Urinary bladder (tissue), 4 donors: ENCODE data around the gene SORCS2. TPM values are rescaled to one million over a fixed set of nuclear protein-coding genes. Genes with fewer than 3 reads are reported as not detected.

Experiments
- DNase-seq: peaks from one replicate; pipeline ENCODE4 v3.0.0-alpha.2; 2015; ENCODE audit errors: extremely low spot score
- H3K27ac ChIP-seq: one replicate; pipeline ENCODE4 v1.5.1; 2013; ENCODE audit warnings: low read depth, mild to moderate bottlenecking, moderate library complexity
- H3K36me3 ChIP-seq: one replicate; pipeline ENCODE4 v1.6.1; 2013; ENCODE audit warnings: mild to moderate bottlenecking, moderate library complexity; ENCODE audit not compliant: insufficient read depth
- H3K4me1 ChIP-seq: one replicate; pipeline ENCODE4 v1.6.1; 2013; ENCODE audit warnings: mild to moderate bottlenecking, moderate library complexity; ENCODE audit not compliant: insufficient read depth
- H3K4me3 ChIP-seq: one replicate; pipeline ENCODE4 v1.5.1; 2013; ENCODE audit warnings: low read depth, low read length
- WGBS: extraction: QIAGEN DNeasy Blood & Tissue Kit; methylation state at CpG from one replicate; pipeline ENCODE4 v1.1.7; 2013; 5-methylcytosine and 5-hydroxymethylcytosine counted together
- polyA plus RNA-seq: library from polyadenylated mRNA; stranded (reverse); fragments of 200-250 nt; gene quantifications from one replicate; pipeline ENCODE4 v1.2.3, GENCODE V29; 2013
- total RNA-seq: library from RNA; depleted of rRNA; stranded (reverse); fragments of >200 nt; gene quantifications from one replicate; pipeline ENCODE4 v1.2.3, GENCODE V29; 2014
- donor health status: healthy with polysubstance abuse.
- donor health status: healthy.

SORCS2 gene
- total and polyA plus RNA-seq, 2 donors = 5.3 to 10.8 TPM

DNA sequence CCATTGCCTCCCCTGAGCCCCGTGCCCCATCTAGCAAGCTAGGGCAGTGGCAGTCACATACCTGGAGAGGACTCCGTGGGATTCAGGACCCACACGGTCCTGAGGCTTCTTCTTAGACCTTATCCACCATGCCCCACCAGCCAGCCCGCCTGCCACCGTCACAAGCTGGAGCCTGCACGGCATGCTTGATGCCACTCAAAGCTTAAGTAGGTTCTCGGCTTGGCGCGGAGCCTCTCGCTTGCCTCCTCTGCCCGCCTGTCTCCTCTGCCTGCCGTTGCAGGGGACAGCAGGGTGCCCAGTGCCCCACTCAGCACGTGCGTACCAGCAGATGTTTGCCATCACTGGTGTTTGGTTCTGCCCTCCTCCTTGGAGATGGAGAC is 228.3 kb downstream of the SORCS2 start:
- DNase-seq = no peak
- H3K4me1 ChIP-seq = no peaks in the 10 kb centered on the region
- H3K27ac ChIP-seq = no peak overlapping the region
- no peaks in the 10 kb centered on the region for H3K36me3 ChIP-seq
- 80% methylated on average over 14 of the region's 14 CpGs for WGBS
- no peak overlapping the region for H3K4me3 ChIP-seq

DNA sequence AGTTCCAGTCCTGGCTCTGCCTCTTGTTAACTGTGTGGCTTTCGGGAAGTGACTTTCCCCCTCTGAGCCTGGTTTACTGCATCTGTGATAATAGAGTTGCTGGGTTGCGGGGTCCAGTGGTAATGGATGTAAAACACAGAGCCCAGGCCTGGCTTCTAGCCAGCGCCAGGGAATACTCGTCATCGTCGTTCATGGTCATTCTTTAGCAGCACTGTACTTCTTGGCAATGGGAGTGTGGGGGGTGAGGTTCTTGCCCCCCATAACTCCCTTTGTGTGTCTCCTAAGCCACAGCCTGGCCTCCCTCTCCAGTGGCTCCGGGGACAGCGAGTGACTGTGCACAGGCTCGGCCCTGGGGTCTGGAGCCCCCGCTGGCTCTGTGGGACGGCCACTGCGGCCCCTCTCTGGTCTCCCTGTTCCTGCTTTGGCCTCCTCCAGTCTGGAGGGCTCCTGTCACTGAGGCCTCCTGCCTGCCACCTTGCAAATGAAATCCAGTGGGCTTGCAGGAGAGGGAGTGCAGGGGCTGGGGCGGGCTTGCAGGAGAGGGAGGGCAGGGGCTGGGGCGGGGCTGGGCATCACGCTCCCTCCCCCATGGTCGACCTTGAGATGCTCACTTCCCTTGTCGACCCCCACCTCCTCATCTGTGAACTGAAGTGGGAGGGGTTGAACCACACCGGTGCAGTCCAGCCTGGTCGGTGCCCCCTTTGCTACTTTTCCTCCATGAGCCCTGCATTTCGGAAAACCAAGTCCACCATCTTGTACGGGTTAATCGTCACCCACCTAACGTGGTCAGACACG is 229.2 kb downstream of the SORCS2 start:
- Histone ChIP-seq H3K4me1 (no peaks in the 10 kb centered on the region), H3K4me3 (no peak overlapping the region), H3K36me3 (no peaks in the 10 kb centered on the region), H3K27ac (no peak overlapping the region)
- no peak for DNase-seq
- 89% methylated on average over 24 of the region's 24 CpGs for WGBS

DNA sequence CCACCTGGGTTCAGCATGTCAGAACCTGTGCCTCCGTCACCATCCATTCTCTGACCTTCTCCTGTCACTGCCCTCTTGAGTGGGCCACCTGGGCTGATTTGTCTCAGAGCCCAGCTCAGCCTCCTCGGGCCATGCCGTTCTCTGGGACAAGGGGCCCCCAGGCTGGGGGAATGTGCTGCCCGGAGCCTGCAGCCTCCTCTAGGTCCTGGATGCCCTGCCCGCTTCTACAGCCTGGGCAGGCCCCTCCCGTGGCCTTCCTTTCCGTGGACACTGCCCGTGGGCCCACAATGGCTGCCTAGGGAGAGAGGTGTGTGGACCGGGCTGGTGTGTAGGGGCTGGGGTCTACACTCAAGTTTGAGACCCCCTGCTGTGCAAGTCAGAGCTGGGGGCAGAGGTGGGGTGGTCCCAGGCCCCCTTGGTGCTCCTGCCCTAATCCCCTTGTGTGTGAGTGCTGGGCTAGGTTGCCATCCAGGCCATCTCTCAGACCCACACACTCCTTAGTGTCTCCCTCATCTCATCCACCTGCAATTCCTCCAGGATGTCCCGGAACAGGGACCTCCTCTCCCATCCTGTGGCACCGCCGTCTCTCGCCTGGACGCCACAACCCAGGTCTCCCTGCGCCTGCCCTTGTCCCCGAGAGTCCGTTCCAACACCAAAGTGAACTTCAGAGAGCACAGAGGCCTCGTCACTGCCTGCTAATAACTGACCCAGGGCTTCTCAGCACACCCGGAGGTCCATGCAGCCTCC is 230.0 kb downstream of the SORCS2 start:
- WGBS = 95% methylated on average over 19 of the region's 19 CpGs
- Histone ChIP-seq H3K36me3 (no peaks in the 10 kb centered on the region), H3K27ac (no peak overlapping the region), H3K4me3 (no peak overlapping the region), H3K4me1 (no peaks in the 10 kb centered on the region)
- DNase-seq = no peak

DNA sequence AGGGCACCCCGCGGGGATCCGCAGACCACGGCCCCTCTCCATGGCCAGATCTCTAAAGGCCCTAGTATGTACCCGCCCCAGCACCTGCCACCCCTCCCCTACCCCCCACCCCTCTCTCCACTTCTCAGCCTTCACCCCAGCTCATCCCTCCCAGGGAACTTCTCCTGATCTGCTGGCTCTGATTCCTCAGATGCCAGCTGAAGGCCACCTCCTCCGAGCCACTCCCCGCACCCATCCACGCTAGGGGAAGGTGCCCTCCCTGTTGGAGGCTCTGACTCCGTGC is 230.5 kb downstream of the SORCS2 start:
- 95% methylated on average over 9 of the region's 9 CpGs for WGBS
- H3K27ac ChIP-seq = no peak overlapping the region
- H3K36me3 ChIP-seq = no peaks in the 10 kb centered on the region
- no peak overlapping the region for H3K4me3 ChIP-seq
- H3K4me1 ChIP-seq = no peaks in the 10 kb centered on the region
- DNase-seq = no peak

DNA sequence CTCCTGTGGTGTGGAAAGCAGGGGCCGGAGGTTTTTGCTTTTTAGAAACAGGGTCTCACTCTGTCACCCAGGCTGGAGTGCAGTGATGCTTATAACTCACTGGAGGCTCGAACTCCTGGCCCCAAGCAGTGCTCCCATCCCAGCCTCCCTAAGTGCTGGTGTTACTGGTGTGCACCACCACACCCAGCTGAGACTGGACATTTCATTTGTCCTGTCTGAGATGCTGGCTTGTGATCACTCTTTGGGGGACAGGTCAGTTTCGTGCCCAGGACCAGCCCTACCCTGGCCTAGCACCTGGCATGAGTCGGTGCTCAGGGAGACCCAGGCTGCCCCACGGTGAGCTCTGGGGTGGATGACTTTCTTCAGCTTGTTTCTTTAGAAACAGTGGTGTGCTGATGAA is 231.1 kb downstream of the SORCS2 start:
- Histone ChIP-seq H3K4me3 (no peak overlapping the region), H3K4me1 (no peaks in the 10 kb centered on the region), H3K36me3 (no peaks in the 10 kb centered on the region), H3K27ac (no peak overlapping the region)
- WGBS = 86% methylated on average over 5 of the region's 5 CpGs
- no peak for DNase-seq

DNA sequence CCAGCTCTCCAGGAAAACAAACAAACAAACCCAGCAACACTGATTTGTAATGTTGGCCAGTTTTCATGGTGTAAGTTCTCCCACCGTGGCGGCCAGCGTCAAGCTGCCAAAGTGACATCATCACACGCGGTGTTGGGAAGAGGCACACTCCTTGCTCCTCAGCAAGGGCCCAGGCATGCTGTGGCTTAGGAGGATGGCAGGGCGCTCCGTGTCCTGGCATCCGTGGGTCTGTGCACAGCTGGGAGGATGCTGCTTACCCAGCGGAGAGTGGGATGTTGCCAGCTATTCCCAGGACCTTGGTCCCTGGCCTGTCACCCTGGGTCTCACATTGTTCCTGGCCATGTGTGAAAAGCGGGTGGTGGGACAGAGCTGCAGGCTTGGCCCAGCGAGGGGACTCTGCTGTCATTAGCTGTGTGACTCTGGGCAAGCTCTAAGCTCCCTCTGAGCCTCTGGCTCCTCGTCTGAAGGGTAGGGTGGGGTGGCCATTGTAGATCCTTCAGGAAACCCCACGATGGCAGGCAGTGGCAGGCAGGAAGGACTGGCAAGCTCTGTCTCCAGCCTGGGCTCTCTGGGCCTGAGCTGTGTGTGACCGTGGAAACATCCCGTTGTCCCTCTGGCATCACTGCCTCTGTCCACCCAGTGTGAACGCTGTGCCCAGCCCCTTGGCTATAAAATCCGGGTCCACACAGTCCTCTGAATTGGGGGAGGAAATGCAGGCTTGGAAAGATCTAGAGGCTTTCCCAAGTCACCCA is 231.6 kb downstream of the SORCS2 start:
- WGBS = 76% methylated on average over 17 of the region's 17 CpGs
- Histone ChIP-seq H3K36me3 (no peaks in the 10 kb centered on the region), H3K27ac (no peak overlapping the region), H3K4me3 (no peak overlapping the region), H3K4me1 (no peaks in the 10 kb centered on the region)
- DNase-seq = no peak

DNA sequence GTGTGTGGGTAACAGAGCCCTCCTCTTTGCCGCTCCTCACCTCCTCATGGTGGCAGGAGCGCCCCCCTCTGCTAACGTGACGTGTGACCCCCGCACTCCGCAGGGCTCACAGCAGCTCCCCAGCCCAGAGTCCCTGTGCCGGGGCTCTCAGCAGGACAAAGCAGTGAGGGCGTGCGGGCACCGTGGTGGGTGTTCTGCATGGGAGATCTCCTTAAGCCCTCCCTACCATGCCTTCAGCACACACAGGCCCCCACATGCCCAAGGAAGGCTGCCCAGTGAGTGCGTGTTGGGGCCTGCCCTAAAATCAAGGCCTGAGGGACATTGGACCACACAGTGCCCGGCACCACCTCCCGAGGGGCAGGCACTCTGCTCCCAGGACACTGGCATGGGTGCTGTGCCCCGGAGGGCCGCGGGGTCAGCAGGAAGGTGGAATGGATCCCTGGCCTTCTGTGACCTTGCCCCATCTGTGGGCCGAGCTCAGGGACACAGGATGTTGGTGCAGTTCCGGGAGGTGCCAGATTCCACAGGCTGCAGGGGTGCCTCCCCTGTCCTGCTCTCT is 232.3 kb downstream of the SORCS2 start:
- Histone ChIP-seq H3K4me1 (no peaks in the 10 kb centered on the region), H3K4me3 (no peak overlapping the region), H3K36me3 (no peaks in the 10 kb centered on the region), H3K27ac (no peak overlapping the region)
- WGBS = 81% methylated on average over 18 of the region's 18 CpGs
- DNase-seq = no peak

DNA sequence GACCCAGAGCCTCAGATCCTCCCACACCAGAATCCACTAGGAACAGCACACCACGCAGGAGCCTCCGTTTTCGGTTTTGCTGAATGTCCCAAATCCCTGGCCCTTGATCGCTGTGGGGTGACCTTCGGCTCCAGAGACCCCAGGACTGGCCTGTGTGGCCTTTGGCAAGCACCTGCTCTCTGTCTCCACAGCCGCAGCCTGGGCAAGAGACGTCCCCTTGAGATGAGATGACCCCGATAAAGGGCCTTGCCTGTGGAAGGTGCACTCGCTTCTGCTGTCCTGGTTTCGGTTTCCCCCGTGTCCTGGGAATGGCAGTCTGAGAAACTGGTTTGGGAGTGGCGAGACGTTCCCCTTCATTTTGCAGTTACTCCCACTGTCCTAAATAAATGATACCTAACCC is 232.8 kb downstream of the SORCS2 start:
- H3K4me1 ChIP-seq = no peaks in the 10 kb centered on the region
- H3K27ac ChIP-seq = no peak overlapping the region
- no peak for DNase-seq
- WGBS = 88% methylated on average over 13 of the region's 13 CpGs
- H3K36me3 ChIP-seq = no peaks in the 10 kb centered on the region
- no peak overlapping the region for H3K4me3 ChIP-seq

DNA sequence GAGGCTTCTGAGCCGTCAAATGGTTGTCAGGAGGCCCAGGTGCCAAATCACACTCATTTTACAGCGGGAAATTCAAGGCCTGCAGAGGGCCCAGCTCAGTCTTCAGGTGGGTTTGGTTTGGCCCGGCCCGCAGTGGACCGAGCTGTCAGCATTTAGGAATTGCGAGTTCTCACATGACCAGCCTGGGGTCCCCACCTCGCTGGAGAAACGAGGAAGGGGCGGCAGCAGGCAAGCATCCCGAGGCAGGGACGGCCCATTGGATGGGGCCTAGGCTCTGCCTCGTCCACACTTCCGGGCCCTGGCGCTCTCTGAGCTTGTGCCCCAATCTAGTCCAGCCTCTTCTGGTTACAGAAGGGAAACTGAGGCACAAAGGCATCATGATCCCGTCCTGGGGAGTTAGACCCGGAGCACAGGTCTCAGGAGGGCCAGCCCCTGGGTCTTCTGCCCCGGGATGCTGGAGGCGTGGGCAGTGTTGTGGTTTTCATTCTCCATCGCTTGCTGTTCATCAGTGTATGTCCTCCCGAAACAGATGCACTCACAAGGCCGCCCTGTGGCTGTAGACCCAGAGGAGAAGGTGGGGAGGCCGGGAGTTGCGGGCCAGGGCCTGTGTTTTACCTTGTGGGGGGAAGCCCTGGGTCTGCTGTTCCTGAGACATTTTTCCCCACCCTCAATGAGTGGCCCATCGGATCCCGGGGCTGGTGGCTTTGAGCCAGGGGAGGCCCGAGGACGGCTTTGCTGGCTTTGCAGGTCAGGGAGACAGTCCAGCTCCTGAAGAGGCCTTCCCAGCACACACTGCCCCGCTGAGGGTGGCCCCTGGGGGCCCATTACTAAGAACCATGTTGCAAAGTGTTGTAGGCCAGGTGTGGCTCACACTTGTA is 233.5 kb downstream of the SORCS2 start:
- no peak overlapping the region for H3K27ac ChIP-seq
- no peak for DNase-seq
- WGBS = 90% methylated on average over 28 of the region's 28 CpGs
- no peaks in the 10 kb centered on the region for H3K4me1 ChIP-seq
- no peak overlapping the region for H3K4me3 ChIP-seq
- H3K36me3 ChIP-seq = no peaks in the 10 kb centered on the region

DNA sequence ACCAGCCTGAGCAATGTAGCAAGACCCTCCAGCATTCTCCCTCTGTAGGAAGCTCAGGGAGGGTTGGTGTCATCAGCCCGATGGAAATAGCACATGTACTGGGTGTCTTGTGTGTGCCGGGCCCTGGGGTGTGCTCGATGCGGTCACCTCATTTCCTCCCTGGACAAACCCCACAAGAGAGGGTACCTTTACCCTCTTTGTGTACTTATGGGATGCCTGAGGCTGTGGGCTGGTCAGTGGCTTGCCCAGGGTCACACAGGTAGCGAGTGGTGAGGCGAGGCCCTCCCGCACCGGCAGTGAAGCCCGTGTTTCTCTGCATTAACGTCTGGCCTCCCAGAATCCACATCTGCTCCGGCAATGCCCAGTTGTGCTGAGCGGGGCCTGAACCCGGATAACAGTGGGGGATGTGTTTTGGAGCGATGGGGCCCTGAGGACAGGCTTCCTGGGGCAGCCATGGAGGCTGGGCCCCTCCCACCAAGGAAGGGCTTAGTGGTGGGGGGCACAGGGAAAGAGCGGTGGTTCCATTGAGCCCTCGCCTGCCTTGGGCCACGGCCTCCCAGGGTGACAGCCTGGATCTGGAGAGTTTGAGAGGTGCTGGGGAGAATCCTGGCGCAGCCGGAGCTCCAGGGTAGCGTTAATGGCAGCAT is 234.3 kb downstream of the SORCS2 start:
- no peaks in the 10 kb centered on the region for H3K4me1 ChIP-seq
- no peak overlapping the region for H3K4me3 ChIP-seq
- no peak overlapping the region for H3K27ac ChIP-seq
- H3K36me3 ChIP-seq = no peaks in the 10 kb centered on the region
- DNase-seq = no peak
- 93% methylated on average over 20 of the region's 20 CpGs for WGBS

DNA sequence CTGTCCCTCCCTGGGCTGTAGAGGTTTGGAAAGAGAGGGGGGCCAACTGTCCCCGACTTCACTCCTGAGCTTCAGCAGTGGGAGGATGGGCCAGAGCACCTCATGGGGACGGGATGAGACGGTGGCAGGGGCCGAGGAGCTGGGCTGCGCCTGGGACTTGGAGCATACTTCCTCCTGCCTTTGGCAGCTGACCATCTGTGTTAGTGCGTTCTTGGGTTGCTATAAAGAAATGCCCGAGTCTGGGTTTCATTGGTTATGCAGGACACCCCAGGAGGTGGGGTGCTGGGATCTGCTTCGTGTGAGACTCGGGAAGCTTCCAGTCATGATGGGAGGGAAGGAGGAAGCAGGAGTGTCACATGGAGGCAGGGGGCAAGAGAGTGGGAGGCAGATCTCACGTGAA is 235.0 kb downstream of the SORCS2 start:
- DNase-seq = no peak
- H3K27ac ChIP-seq = no peak overlapping the region
- WGBS = 58% methylated on average over 10 of the region's 10 CpGs
- H3K4me3 ChIP-seq = no peak overlapping the region
- H3K4me1 ChIP-seq = no peaks in the 10 kb centered on the region
- H3K36me3 ChIP-seq = no peaks in the 10 kb centered on the region

DNA sequence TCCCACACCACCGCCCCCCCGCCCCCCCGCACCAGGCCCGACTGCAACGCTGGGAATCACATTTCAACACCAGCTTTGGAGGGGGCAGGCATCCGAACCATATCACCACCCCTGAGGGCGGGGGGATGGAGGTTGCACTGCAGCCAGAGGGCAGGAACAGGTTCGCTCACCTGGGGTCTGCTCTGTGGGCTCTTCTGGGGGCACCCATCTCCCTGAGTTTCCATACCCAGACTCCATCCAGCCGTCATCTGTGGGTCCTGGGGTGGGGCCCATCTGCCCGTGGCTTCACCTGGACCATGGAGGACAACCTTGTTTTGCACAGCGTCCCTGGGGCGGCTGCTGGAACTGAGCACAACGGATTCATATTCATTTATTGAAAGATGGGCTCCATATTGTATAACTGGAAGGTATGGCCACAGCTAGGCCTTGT is 235.5 kb downstream of the SORCS2 start:
- DNase-seq = no peak
- no peaks in the 10 kb centered on the region for H3K4me1 ChIP-seq
- H3K36me3 ChIP-seq = no peaks in the 10 kb centered on the region
- no peak overlapping the region for H3K4me3 ChIP-seq
- 78% methylated on average over 13 of the region's 13 CpGs for WGBS
- no peak overlapping the region for H3K27ac ChIP-seq
